Sigmoid colon (tissue), 4 donors: Measurements from ENCODE around the gene KLRC3.
"Not testable (repeated sequence)": the region's sequence is repeated elsewhere in the genome, so short reads cannot be mapped to it uniquely, and the experiment has no call there.

Experiments used
- CTCF ChIP-seq, 4 experiments: fragments of 450-650 bp in 3 of 4; fragments of 200-600 bp in 1 of 4; IDR thresholded peaks; one replicate each; pipeline ENCODE4 v1.5.1; 2016 to 2019; ENCODE audit warnings: antibody characterized with exemption in 4 of 4, mild to moderate bottlenecking in 3 of 4, moderate library complexity in 2 of 4
- POLR2A ChIP-seq, 2 donors: fragments of 450-650 bp; IDR thresholded peaks; one replicate each; pipeline ENCODE4 v1.6.1; 2016; ENCODE audit warnings: antibody characterized with exemption in 2 of 2, mild to moderate bottlenecking in 2 of 2, moderate library complexity in 2 of 2
- POLR2AphosphoS5 ChIP-seq, 4 donors: sonication (generic); formaldehyde crosslinking; IDR thresholded peaks; one replicate each; pipeline ENCODE4 v1.6.1; 2017; ENCODE audit warnings: antibody characterized with exemption in 4 of 4

- not testable (repeated sequence) for TF ChIP-seq POLR2A, CTCF, POLR2AphosphoS5 (IDR thresholded peaks at IDR 0.05)
Observed at GRCh38 chr12:10367714-10368113, 52.7 kb downstream of the KLRC3 start.
